NCI-H2227 (cell line): Measurements from ENCODE around the gene TMEM45B.
"Not testable (repeated sequence)": the region's sequence is repeated elsewhere in the genome, so short reads cannot be mapped to it uniquely, and the experiment has no call there.

ENCODE experiments used
- DNase-seq: peaks from one replicate; lab custom pipeline; 2025; ENCODE audit not compliant: unreplicated experiment; lab: John Stamatoyannopoulos, UW

The TMEM45B gene

DNA sequence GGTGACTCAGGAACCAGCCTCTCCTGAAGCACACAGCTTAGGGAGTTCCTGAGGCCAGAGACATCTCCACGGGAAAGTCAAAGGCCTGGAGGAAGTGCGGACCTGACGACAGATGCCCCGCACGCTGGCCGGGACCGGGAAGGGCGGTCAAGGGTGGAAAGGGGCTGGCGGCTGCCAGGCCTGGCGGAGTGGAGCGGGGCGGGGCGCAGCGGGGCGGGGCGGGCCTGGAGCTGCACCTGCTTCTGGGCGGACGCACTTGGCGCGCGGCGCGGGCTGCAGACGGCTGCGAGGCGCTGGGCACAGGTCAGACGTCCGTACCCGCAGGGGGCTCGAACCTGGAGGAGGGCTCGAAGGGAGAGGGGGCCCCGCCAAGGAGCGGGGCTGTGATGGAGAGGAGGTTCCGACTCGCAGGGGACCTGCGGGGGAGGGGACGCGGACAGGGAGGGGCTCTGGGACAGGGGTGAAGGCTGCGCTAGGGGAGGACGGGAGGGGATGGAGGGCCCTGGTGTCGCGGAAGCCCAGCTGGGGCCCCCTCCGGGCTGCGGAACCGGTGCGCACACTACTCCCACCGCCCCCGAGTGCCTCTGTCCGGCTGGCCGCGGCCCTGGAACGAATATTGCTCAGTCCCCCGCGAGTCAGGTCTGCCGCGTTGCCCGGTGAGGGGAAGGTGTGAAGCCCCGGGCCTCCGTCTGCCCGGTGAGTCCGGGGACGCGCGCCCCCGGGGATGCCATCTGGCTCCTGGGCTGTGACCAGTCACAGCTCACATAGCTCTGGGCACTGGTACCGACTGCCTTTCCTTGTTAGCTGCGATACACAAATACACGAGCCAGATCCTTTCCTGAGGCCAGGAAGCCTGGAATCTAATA, at the start of gene TMEM45B:
Gene TMEM45B (plus strand): TSS at position 253 of the 866 bp plus-strand sequence. CDS start 36,635 bp downstream, outside the sequence.
- peak; percentile 31 for DNase-seq

DNA sequence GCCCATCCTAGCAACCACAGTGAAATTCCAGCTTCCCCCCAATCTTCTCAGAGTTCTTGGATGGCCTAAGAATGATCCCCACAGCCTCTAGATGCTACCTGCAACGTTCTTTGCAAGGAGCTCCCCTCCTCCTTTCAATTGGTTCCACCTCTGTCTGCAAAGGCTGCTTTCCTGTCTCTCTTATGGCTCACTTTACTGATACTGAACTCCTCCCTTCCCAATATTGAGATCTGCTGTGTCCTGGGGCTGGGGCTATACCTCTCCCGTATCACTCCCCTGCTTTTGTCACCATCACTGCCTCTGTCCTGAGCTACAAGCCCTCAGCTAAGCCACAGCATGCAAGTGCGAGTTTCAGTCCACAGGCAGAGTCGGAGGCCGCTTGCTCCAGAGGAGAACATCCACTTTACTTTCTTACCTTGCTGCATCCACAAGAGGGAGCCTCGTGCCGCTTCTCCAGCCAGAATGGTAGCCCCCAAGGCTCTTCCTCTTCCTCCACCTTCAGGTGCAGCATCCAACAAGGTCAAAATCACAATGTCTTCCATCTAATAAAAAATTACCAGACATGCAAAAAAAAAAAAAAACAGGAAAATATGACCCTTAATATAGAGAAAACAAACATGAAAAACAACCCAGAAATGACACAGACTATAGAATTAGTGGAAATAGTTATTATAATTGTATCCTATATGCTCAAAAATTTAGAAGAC, 48.6 kb upstream of the TMEM45B start:
- DNase-seq: no peak

DNA sequence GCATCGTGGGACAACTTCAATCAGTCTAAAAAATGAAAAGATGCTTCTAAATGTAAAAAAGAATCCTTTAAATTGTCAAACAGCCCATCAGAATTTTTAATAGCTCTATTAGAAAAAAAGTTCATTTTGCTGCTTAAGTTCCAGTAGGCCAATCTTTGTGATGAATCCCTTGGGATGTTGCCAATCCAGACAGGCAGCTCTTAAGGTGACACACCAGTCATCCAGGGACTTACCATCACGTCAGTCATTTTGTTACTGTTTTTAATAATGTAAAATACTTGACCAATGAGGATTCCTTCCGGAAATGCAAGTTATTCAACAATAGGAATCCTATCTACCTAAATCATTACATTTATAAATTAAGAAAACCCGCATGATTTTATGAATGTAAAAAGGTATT, 47.8 kb upstream of the TMEM45B start:
- DNase-seq: no peak

DNA sequence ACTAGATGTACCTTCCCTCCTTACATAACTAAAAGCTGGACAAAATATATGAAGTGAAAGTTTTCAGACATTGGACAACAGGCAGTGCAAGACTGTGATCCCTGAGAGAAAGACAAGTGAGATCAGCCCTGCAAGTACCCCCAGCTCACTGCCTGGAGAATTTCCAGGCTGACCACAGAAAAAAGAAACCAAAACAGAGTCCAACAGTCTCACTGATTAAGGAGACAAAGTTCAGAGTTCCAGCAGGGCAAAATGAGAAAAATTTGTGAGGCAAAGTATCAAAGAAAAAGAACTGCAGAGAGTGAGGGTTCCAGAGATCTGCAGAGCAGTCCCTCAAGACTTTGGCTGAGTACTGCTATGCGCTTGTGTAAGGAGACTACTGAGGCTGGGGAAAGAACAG, 47.3 kb upstream of the TMEM45B start:
- DNase-seq: no peak

DNA sequence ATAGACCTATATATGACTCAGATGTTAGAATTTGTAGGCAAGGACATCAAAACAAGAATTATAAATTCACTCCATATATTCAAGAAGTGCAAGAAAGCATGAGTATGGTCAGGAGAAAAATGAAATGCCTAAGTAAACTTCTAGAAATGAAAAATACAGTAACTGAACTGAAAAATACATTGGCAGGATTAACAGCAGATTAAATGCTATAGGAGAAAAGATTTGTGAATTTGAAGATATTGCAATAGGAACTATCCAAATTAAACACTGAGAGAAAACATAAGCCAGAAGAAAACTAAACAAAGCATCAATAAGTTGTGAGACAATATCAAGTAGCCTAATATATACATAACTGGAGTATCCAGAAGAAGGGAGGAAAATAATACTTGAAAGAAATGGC, 46.6 kb upstream of the TMEM45B start:
- DNase-seq: no peak

DNA sequence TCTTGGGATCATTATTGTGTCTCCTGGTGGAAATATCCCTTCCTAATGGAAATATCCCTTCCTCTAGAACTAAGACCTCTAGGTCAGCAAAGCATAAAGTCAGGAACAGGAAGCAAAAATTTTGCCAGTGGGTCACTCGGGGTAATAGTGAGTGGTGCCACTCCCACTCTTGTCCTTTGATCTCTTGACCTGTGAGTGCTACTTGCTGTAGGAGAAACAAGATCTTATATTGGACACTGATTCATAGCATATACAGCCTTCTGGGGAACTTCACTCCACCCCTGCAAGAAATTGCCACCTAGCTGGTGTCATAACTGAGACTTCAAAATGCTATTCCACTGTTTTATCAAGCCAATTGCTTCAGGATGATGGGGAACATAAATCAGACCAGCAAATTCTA, 44.7 kb upstream of the TMEM45B start:
- no peak for DNase-seq

DNA sequence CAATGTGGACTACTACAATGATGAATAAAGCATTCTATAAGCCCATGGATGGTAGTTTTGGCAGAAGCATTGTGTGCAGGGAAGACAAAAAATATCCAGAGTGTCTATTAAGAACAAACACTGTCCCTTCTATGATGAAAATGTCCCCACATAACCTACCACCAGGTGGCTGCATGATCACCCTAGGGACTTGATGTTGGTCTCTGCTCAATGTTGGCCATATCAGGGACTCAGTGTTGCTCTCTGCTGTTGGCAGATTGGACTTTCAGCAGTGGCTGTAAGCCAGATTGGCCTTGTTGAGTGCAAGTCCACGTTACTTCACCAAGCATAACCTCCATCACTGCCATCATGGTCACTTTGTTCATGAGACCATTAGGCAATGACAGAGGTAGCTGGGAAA, 44.2 kb upstream of the TMEM45B start:
- DNase-seq: not testable (repeated sequence)

DNA sequence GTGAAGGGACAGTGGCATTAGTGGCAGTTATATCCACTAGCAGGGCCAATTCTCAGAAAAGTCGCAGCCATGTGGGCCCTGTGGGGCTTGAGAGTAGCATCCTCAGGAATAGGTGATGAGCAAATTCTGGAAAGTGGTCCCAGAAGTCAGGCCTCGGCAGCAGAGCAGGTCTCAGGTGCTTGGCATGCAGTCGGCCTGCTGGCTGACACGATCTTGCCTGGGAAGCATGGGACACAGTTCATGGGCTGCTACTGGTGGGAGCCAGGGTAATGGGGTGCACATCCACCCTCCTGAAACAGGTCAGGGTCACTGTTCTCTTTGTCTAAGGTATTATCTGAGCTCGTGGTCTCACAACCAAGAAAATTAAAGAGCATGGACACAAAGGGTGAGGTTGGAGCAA, 36.8 kb upstream of the TMEM45B start:
- DNase-seq: no peak

DNA sequence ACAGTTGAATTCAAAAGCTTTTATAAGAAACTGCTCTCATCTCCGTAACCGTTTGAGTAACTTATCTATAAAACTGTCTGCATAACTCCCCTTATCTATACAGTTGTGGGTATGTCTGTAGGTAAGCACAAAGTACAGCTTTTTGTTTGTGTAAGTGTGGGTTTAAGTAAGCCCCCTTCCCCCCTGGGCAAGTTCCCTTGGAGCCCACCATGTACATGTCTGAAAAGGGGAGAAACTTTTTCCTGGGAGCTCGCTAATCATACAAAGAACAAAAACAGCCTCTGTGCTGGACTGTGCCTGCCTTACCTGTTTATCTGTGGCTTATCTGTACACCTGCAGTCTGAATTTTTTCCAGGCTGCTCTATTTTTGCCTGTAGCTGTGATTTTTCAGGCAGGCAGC, 36.3 kb upstream of the TMEM45B start:
- DNase-seq: no peak

DNA sequence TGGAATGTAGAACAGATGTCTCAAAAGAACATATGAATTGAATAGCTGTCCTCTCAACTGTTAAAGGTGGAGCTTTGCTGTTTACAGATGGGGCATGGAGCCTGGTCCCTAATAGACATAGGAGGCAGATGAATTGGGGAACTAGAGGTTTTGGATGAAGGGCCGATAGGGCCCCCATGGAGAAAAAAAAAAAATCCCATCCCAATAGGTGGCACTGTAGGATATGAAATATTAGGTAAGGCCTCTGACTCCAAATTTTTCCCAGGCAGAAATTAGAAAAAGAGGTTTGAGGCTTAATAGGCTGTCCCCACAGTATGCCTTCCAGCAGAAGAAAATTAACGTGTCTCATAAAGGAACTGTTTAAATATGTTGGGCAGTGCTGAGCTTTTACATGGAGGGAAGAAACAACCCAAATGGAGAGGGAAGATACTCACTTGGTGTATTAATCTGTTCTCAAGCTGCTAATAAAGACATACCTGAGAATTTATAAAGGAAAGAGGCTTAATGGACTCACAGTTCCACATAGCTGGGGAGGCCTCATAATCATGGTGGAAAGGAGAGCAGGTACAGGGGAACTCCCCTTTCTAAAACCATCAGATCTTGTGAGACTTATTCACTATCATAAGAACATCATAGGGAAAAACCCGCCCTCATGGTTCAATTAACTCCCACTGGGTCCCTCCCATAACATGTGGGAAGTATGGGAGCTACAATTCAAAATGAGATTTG, 30.1 kb upstream of the TMEM45B start:
- no peak for DNase-seq

DNA sequence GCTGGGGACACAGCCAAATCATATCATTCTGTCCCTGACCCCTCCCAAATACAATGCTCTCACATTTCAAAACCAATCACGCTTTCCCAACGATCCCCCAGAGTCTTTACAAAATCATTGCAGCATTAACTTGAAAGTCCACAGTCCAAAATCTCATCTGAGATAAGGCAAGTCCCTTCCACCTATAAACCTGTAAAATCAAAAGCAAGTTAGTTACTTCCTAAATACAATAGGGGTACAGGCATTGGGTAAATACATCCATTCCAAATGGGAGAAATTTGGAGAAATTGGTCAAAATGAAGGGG, 29.6 kb upstream of the TMEM45B start:
- not testable (repeated sequence) for DNase-seq

DNA sequence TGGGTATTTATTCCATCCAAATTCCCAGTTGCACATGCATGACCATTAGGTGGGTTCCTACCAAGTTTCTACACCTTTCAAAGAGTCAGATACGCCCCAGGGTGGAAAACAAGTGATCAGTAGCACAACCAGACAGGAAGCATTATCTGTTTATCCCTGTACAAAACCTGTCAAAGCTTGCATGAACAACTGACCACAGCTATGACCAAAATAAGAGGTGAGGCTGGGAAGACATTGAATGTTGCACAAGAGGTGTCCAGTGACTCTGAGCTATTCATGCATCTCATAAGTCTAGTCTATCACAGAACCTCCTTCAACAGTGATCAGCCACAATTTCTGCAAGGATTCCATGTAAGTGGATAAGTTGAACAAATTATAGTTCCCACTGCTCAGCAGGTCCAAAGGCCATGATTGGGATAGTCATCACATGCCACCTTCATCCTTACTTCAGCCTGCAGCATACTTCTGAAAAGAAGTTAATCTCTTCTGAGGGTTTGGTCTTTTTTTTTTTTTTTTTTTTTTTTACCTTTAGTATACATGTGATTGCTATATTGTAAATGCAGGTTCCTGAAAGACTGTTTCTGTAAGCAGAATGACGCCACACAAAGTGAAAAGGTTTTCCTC, 28.0 kb upstream of the TMEM45B start:
- DNase-seq: no peak

DNA sequence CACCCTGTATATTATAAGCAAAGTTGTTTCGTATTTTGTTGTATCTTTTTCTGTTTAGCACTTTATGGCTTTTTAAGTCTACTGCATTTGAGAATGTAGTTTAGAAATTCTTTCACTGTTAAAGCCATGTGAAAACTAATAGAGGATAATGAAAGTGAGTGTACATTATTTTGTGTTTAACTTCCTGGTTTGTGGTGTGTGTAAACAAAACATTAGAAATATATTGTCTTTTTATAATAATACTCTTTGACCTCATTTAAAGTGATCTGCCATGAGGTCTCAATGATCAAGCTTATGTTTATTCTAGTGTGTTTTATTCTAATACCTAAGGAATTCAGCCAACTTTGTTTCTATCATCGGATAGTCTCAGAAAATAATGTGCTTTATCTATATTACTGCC, 27.4 kb upstream of the TMEM45B start:
- DNase-seq: no peak

DNA sequence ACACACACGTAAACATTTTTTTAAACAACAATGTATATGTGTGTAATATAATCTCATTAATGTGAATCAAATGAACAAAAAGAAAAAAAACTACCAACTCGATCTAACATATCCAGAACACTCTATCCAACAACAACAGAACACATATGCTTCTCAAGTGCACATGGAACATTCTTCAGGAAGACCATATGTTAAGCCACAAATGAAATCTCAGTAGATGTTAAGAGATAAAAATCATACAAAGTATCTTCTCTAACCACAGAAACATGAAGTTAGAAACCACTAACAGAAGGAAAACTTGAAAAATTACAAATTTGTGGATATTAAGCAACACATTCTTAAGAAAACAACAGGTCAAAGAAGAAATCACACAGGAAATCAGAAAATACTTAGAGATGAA, 25.5 kb upstream of the TMEM45B start:
- no peak for DNase-seq

DNA sequence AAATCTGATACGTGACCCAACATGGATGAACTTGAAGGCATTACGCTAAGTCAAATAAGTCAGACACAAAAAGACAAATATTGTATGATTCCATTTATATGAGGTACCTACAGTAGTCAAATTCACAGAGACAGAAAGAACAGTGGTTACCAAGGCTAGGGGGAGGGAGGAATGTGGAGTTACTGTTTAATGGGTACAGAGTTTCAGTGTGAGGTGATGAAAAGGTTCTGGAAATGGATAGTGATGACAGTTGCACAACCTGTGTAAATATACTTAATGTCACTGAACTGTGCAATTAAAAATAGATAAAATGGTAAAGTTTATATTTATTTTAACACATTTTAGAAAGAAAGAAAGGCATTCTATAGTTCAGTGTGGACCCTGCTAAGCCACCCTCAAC, 24.1 kb upstream of the TMEM45B start:
- no peak for DNase-seq

DNA sequence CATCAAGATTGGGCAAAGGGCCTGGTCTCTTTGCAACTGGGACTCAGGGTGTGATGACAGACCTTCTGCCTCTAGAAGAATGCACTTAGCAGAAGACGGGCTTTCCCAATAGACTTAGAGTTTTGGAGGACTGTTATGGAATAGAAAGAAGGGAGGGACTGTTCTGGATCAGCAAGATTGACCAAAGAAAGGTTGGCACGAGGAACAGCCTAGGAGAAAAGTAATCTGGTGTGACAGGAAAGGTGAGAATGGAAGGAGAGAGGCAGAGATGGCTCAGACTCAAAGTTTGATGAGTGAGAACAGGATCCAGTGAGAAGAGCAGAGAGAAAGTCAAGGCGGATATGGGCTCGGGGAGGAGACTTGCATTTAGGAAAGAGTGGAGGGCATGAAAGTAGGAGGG, 23.0 kb upstream of the TMEM45B start:
- no peak for DNase-seq

DNA sequence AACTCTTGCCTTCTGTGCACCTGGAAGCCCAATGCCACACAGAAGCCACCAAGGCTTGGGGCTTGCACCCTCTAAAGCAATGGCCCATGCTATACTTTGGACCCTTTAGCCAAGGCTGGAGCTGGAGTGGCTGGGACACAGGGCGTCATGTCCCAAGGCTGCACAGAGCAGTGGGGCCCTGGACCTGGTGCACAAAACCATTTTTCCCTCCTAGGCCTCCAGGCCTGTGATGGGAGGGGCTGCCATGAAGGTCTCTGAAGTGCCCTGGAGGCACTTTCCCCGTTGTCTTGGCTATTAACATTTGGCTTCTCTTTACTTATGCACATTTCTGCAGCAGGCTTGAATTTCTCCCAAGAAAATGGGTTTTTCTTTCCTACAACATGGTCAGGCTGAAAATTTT, 20.6 kb upstream of the TMEM45B start:
- no peak for DNase-seq

DNA sequence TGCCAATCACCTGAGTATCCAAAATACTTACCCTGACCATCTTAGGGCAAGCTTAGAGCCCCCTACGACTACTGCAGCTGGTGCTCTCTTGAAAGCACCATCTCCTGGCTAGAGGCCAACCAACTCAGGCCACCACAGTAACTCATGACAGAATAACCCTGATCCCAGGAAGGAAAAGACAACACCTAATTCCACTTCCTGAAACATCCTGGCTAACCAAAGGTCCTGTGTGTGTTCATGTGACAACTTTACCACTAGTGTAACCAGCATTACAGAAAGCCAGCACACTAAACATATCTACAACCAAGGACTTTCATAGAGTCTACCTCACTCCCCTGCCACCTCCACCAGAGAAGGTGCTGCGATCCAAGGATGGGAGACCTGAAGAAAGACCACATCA, 17.4 kb upstream of the TMEM45B start:
- DNase-seq: no peak

DNA sequence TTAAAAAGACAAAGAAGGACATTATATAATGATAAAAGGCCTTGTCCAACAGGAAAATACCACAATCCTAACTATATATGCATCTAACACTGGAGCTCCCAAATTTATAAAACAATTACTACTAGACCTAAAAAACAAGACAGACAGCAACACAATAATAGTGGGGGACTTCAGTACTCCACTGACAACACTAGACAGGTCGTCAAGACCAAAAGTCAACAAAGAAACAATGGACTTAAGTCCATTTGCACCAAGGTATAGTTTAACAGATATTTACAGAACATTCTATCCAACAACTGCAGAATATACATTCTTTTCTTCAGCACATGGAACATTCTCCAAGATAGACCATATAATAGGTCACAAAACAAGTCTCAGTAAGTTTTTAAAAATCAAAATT, 15.5 kb upstream of the TMEM45B start:
- DNase-seq: not testable (repeated sequence)

DNA sequence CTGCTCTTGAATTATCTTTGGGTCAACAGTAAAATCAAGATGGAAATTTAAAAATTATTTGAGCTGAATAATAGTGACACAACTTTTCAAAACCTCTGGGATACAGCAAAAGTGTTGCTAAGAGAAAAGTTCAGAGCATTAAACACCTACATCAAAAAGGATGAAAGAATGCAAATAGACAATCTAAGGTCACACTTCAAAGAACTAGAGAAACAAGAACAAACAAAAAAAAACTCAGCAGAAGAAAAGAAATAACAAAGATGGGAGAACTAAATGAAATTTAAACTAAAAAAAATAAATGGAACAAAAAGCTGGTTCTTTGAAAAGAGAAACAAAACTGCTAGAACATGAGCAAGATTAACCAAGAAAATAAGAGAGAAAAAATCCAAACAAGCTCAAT, 15.0 kb upstream of the TMEM45B start:
- DNase-seq: no peak

DNA sequence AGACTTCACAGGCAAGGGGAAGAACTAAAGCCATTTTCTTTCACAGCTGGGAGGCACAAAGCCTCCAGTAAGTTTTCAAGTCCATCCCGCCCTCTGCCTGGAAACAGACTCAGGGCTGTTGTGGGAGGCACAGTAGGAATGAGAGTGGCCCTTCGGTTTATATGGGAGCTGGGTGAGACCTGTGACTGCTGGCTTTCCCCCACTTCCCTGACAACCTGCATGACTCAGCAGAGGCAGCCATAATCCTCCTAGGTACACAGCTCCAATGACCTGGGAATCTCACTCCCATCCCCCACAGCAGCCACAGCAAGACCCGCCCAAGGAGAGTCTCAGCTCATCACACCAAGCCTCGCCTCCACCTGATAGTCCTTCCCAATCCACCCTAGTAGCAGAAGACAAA, 12.1 kb upstream of the TMEM45B start:
- DNase-seq: no peak

DNA sequence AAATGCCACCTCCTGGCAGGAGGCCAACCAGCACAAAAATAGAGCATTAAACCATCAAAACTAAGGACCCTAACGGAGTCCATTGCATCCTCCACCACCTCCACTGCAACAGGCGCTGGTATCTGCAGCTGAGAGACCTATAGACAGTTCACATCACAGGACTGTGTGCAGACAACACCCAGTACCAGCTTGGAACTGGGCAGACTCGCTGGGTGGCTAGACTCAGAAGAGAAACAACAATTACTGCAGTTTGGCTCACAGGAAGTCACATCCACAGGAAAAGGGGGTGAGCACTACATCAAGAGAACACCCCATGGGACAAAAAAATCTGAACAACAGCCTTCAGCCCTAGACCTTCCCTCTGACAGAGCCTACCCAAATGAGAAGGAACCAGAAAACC, 11.6 kb upstream of the TMEM45B start:
- DNase-seq: no peak
